DND-41 (cell line): ENCODE results near the gene KRTDAP.

Source experiments
- EZH2 ChIP-seq: IDR thresholded peaks from 3 replicates; pipeline ENCODE4 v1.6.1; 2012; ENCODE audit warnings: borderline replicate concordance, low read depth, mild to moderate bottlenecking, moderate library complexity, low read length, inconsistent platforms; ENCODE audit not compliant: severe bottlenecking
- TF ChIP-seq, protein P1 (sequence below): IDR thresholded peaks from 2 replicates; pipeline ENCODE4 v1.5.1; 2012; ENCODE audit warnings: borderline replicate concordance, low read length, moderate library complexity, mild to moderate bottlenecking; ENCODE audit not compliant: poor library complexity, severe bottlenecking; ENCODE audit errors: extremely low read depth

DNA sequence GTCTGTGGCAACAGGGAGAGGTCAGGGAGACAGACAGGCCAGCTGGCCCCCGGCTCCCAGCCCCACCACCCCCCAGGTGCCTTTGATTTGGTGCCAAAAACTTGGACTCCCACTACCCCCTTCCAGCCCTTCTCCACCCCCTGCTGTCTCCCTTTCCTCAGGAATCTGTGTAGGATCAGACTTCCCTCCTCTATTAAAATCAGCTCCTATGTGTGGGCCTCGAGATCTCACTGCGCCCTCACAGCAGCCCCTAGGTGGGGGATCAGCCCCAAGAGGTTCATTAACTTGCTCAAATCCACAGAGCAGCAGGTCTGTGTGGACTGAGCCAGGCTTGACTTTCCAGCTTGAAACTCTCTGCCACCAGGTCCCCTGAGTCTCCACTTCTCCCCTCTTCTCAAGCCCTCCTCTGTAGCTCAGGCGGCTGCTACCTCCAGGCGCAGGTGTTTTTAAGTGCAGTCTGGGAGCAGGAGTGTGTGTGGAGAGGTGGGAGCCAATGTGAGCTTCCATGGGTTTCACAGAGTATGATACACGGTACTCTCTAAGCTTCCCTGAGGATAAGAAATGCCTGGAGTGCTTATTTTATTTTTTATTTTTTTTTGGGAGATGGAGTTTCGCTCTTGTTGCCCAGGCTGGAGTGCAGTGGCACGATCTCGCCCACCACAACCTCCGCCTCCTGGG lies 44.7 kb upstream of the KRTDAP start:
- TF ChIP-seq, protein P1, sequence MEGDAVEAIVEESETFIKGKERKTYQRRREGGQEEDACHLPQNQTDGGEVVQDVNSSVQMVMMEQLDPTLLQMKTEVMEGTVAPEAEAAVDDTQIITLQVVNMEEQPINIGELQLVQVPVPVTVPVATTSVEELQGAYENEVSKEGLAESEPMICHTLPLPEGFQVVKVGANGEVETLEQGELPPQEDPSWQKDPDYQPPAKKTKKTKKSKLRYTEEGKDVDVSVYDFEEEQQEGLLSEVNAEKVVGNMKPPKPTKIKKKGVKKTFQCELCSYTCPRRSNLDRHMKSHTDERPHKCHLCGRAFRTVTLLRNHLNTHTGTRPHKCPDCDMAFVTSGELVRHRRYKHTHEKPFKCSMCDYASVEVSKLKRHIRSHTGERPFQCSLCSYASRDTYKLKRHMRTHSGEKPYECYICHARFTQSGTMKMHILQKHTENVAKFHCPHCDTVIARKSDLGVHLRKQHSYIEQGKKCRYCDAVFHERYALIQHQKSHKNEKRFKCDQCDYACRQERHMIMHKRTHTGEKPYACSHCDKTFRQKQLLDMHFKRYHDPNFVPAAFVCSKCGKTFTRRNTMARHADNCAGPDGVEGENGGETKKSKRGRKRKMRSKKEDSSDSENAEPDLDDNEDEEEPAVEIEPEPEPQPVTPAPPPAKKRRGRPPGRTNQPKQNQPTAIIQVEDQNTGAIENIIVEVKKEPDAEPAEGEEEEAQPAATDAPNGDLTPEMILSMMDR = no peak
- no peak for TF ChIP-seq EZH2
